Measurements from ENCODE around the gene HID1. TPM values are rescaled to one million over a fixed set of nuclear protein-coding genes. Genes with fewer than 3 reads are reported as not detected.

HID1 gene, protein sequence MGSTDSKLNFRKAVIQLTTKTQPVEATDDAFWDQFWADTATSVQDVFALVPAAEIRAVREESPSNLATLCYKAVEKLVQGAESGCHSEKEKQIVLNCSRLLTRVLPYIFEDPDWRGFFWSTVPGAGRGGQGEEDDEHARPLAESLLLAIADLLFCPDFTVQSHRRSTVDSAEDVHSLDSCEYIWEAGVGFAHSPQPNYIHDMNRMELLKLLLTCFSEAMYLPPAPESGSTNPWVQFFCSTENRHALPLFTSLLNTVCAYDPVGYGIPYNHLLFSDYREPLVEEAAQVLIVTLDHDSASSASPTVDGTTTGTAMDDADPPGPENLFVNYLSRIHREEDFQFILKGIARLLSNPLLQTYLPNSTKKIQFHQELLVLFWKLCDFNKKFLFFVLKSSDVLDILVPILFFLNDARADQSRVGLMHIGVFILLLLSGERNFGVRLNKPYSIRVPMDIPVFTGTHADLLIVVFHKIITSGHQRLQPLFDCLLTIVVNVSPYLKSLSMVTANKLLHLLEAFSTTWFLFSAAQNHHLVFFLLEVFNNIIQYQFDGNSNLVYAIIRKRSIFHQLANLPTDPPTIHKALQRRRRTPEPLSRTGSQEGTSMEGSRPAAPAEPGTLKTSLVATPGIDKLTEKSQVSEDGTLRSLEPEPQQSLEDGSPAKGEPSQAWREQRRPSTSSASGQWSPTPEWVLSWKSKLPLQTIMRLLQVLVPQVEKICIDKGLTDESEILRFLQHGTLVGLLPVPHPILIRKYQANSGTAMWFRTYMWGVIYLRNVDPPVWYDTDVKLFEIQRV
- 0.44 and 0.75 TPM in 2 replicates for total RNA-seq

DNA sequence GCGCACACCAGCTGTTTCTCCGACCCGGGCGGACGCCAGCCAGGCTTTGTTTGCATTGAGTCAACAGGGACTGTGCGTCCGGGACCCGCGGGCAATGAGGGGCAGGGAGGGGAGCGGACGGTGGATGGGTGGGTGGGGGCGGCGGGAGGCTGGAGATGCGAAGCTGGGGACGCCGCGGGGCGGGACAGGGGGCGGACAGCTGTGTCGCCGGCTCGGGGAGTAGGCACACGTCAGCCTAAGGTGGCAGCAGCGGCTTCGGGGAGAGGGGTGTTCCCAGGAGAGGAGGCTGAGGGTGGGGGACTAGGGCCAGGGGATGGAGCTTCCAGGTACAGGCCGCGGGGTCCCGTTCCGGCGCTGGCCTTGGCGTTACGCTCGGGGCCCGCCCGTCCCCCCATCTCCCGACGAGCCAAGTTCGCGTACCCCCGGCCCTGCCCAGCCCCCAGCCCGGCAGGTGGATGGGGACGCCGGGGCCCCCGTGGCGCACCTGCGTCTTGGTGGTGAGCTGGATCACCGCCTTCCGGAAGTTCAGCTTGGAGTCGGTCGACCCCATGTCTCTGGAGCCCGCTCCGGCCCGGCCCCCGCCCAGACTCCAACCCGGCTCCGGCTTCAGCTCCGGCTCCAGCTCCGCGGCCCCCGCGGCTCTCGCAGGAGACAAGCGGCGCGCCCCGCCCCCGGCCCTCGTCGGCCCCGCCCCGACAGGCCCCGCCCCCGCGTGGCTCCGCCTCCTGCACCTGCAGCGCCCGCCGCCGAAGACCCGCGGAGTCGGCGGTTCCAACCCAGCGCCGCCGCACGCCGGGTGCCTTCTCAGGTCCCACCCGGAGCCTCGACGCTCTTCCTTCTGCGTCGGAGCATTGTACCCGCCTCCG is at the start of gene HID1:
TSS of gene HID1 (minus strand) at position 653 of the 866 bp plus-strand sequence. CDS start at position 550, 103 bp downstream.

DNA sequence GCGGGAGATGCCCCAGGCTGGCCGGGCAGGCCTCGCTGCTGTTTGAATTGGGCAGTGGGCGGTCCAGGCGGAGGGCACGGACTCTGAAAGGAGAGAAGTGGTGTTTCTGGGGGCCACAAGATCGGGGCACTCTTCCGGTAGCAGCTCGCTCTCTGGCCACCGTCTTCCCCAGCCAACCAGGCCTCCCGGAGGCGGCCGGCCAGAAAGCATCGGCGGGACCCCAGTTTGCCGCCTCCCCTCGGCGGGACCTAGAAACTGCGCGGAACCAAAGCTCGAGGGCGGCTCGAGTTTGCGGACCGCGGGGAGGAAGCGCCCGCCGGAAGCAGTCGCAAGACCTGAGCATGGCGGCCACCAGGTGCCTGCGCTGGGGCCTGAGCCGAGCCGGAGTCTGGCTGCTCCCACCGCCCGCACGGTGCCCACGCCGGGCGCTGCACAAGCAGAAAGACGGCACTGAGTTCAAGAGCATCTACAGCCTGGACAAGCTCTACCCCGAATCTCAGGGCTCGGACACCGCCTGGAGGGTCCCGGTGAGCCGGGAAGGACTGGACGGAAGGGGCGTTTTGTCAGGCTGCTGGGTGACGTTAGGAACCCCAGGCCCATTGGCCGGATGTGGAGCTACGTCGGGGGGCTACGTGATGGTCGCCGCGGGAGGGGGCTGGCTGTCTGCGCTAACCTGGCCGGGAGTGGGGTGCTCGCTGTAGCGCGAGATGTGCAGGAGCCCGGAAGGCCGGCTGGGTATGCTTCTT is 40.0 kb upstream of the HID1 start, which contains the start of gene MRPL58:
TSS of gene MRPL58 (plus strand) at position 325 of the 746 bp plus-strand sequence. CDS start at position 342, 17 bp downstream.

DNA sequence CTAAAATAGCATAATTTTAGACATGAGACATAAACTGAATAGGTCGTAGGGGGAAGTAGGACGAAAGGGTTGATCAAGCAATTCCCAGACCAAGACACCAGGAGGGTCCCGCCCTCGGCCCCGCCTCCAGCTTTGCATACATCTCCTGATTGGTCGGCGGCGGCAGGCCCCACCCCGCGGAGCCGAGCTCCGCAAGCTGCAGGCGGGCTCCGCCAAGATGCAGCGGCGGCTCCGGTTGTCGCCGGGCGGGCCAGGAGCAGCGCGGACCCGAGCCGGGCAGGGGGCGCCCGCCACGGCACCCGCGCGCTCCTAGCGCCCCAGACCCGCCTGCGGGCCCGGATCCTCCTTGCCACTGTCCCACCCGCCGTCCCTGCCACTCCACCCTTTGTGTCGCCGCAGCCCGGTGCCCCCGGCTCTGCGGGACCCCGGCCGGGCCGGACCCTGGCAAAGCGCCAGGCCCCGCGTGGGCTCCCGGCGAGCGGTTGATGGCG is 14.9 kb upstream of the HID1 start, which contains the start of gene CDR2L:
TSS of gene CDR2L (plus strand) at position 215 of the 491 bp plus-strand sequence. CDS start 412 bp downstream, outside the sequence.

DNA sequence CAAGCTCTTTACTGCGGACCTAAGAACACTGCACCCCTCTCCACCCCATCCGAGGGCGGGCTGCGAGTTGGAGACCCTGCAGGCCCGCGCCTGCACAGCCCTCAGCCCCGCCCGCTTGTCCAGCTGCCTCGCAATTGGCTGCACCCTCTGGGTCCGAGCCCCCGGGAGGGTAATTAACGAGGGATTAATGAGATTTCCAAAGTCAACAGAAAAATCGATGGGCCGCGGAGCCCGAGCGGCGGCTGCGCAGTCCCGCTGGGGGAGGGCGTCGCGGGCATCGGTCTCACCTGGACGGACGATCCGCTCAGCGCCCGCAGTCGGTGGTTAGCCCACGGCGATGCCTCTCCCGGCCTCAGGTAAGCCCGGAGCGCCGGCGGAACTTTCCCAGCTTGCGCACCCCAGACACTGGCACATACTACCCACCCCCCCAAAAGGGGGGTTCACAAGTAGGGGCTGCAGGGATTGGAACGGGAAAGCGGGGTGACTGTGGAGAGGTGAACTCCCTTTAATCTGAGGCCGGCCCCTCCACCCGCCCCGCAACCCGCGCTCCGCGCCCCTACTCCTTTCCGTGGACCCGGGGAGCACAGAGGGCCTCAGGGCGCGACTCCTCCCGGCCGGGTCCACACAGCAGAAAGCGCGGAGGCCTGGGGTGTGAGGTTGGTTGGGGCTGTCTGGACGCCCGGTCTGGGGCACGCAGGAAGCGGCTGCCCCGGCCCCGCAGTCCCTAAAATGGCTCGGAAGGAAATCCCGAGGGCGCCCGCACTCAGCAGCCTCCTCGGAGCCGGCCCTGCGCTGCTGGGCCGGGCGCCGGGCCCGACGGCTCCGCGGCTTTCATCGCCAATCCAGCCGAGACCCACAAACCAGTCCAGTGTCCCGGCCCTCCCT is 36.7 kb downstream of the HID1 start, which contains the start of gene OTOP3:
TSS of gene OTOP3 (plus strand) at position 314 of the 885 bp plus-strand sequence. CDS start at position 338, 24 bp downstream.

DNA sequence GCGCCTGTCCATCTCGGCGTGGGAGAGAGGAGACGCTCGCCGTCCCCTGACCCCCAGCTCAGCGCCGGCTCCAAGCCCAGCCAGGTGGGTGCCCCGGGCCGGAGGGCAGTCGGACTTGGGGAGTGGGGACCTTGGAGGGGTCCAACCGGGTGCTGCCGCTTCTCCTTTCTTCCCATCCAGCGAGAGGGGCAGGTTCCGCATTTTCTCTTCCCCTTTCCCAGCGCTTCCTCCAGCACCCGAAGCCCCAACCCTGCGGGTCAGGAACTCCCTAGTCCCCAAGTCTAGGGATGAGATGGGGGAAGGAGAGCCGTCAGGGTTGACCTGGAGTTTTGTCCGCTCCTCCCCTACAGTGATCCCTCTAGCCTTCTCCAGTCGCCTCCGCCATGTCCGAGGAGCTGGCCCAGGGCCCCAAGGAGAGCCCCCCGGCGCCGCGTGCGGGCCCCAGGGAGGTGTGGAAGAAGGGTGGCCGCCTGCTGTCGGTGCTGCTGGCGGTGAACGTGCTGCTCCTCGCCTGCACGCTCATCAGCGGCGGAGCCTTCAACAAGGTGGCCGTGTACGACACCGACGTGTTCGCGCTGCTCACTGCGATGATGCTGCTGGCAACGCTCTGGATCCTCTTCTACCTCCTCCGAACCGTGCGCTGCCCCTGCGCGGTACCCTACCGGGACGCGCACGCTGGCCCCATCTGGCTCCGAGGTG is 48.2 kb downstream of the HID1 start, which contains the start of gene OTOP2:
TSS of gene OTOP2 (plus strand) at position 24 of the 699 bp plus-strand sequence. CDS start at position 384, 360 bp downstream.

DNA sequence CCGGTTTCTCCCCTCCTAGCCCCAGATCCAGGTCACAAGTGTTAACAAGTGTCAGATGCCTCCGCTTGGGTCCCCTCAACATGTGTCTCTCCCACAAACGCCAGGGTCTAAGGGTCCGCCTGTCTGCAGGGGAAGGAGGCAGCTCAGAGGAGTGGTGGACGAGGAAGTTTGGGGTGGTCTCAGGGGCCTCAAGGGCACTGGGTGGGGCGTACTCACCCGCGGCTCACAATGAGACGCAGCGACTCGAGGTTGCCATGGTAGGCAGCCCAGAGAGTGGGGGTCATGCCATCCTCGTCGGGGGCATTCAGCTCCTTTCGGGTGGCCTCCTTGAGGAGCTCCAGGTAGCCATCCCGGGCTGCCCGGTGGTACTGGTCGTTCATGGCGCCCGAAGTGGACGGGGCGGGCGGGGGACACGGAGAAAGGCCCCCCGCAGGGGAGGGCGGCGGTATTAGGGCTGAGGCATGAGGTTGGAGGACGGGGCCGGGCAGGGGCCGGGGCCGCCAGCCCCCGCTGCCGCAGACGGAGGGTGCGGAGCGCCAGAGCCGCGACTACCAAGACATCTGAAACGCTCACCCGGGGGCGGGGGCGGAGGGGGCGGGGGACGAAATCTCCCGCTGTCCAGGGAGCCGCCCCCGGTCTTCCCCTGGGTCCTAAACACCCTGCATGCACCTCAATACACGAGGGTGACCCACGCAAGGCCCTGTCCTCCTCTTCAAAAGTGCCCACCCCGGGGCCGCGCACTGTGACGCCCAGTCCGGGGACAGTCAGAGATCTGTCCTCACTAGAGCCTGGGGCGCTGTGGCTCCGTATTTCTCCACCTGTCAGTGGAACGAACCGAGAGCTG is 49.6 kb downstream of the HID1 start, which contains the start of gene USH1G:
TSS of gene USH1G (minus strand) at position 562 of the 844 bp plus-strand sequence. CDS start at position 380, 182 bp downstream.

Other genes starting within 250 kb of the HID1 start
- gene RAB37, start 235.5 kb downstream of the HID1 start, total RNA-seq = 0.11 TPM in 1 of 2 replicates, not detected in the other
- gene NHERF1, start 224.1 kb downstream of the HID1 start, total RNA-seq = 12.6 and 17.1 TPM in 2 replicates
- 43.3 and 51.9 TPM in 2 replicates for gene NAT9, start 196.4 kb downstream of the HID1 start, total RNA-seq
- 0.11 and 0.12 TPM in 2 replicates for gene GRIN2C, start 112.9 kb downstream of the HID1 start, total RNA-seq
- gene FDXR, start 99.8 kb downstream of the HID1 start, total RNA-seq = 21.6 and 52.0 TPM in 2 replicates
- gene FADS6, start 79.1 kb downstream of the HID1 start, total RNA-seq = not detected in 2 replicates
- under 0.01 TPM in 1 of 2 replicates, not detected in the other for gene USH1G, start 49.5 kb downstream of the HID1 start, total RNA-seq
- not detected in 2 replicates for gene OTOP2, start 48.5 kb downstream of the HID1 start, total RNA-seq
- gene OTOP3, start 36.9 kb downstream of the HID1 start, total RNA-seq = not detected in 2 replicates
- gene CDR2L, start 14.9 kb upstream of the HID1 start, total RNA-seq = 11.7 and 14.8 TPM in 2 replicates
- gene MRPL58, start 39.9 kb upstream of the HID1 start, total RNA-seq = 35.6 and 57.5 TPM in 2 replicates
- 293 and 304 TPM in 2 replicates for gene ATP5PD, start 74.2 kb upstream of the HID1 start, total RNA-seq
- gene KCTD2, start 74.5 kb upstream of the HID1 start, total RNA-seq = 15.2 and 15.5 TPM in 2 replicates
- gene SLC16A5, start 115.2 kb upstream of the HID1 start, total RNA-seq = 5.2 and 8.7 TPM in 2 replicates
- 2.2 and 2.8 TPM in 2 replicates for gene ARMC7, start 137.2 kb upstream of the HID1 start, total RNA-seq
- 42.7 and 77.2 TPM in 2 replicates for gene NT5C, start 159.0 kb upstream of the HID1 start, total RNA-seq
- 99.0 and 156 TPM in 2 replicates for gene JPT1, start 181.8 kb upstream of the HID1 start, total RNA-seq
- gene SUMO2, start 210.2 kb upstream of the HID1 start, total RNA-seq = 116 and 122 TPM in 2 replicates
- 25.9 and 56.6 TPM in 2 replicates for gene NUP85, start 232.9 kb upstream of the HID1 start, total RNA-seq

Data from uterine smooth muscle cell (primary cell).